K562 (cell line): Measurements from ENCODE around the gene PPARG. TPM values are rescaled to one million over a fixed set of nuclear protein-coding genes. Genes with fewer than 3 reads are reported as not detected.

Experiments used
- ATAC-seq: fragments of 200-7000 bp; cut with Tn5 transposase; 3 replicates; pipeline ENCODE4 v1.9.1; 2020; ENCODE audit warnings: moderate library complexity
- BruUV-seq: library from RNA; stranded (reverse); fragments of 400-500 nt; replicated peaks from 2 replicates; lab custom pipeline; 2021; lab: Mats Ljungman, UMichigan
- CTCF ChIA-PET: fragments of 300-600 bp; formaldehyde crosslinking; extraction: SDS; loops from one replicate; lab custom pipeline; 2021; ENCODE audit warnings: low intra/inter-chr PET ratio; lab: Yijun Ruan, JAX
- POLR2A ChIA-PET: fragments of 300-600, 350-650 bp; sonication (Branson Sonifier 250); formaldehyde crosslinking; extraction: SDS; loops from one replicate; lab custom pipeline; 2021; ENCODE audit warnings: antibody characterized with exemption, inconsistent platforms; lab: Yijun Ruan, JAX
- DNase-seq, 4 experiments: peaks; one replicate each; pipeline versions ENCODE4 v3.0.0 to v3.0.0-alpha.2; 2011 to 2018; ENCODE audit warnings: low spot score in 3 of 4, mixed read lengths in 3 of 4; ENCODE audit errors: extremely low read depth in 1 of 4
- FAIRE-seq: peaks from 2 replicates; lab custom pipeline; 2011; peaks lifted over from hg19 to GRCh38; lab: Jason Lieb, UNC
- H2AFZ ChIP-seq: 2 replicates; pipeline ENCODE4 v1.6.0; 2011; ENCODE audit warnings: low read depth, low read length, control low read depth, inconsistent platforms
- H3K27ac ChIP-seq: fragments of 200-600 bp; 3 replicates; pipeline ENCODE4 v1.8.0; 2011; ENCODE audit warnings: low read depth, mild to moderate bottlenecking, control low read depth, inconsistent platforms, low read length, moderate library complexity, mixed read lengths; ENCODE audit errors: extremely low read depth
- H3K27me3 ChIP-seq, 2 experiments: fragments of 300-600 bp in 1 of 2; 2 replicates in 1 of 2; 3 replicates in 1 of 2; pipeline versions ENCODE4 v1.6.0 to v1.8.0; 2011; ENCODE audit warnings: inconsistent platforms in 2 of 2, low read length in 2 of 2, mild to moderate bottlenecking in 1 of 2, mixed read lengths in 1 of 2, moderate library complexity in 1 of 2; ENCODE audit not compliant: control insufficient read depth in 2 of 2, insufficient read depth in 2 of 2
- H3K36me3 ChIP-seq: fragments of 300-600 bp; 3 replicates; pipeline ENCODE4 v1.8.0; 2011; ENCODE audit warnings: mild to moderate bottlenecking, low read length, inconsistent platforms; ENCODE audit not compliant: control insufficient read depth, insufficient read depth
- H3K4me1 ChIP-seq, 2 experiments: fragments of 200-600 bp in 1 of 2; replicated peaks in 1 of 2; 2 replicates in 1 of 2; 3 replicates in 1 of 2; pipeline versions ENCODE4 v1.5.1 to v1.8.0; 2011; ENCODE audit warnings: inconsistent platforms in 2 of 2, low read length in 2 of 2, mild to moderate bottlenecking in 1 of 2, mixed read lengths in 1 of 2, moderate library complexity in 1 of 2; ENCODE audit not compliant: control insufficient read depth in 2 of 2, insufficient read depth in 2 of 2
- H3K4me2 ChIP-seq: 2 replicates; pipeline ENCODE4 v1.6.1; 2011; ENCODE audit warnings: low read length, control low read depth, inconsistent platforms, mixed read lengths; ENCODE audit not compliant: insufficient read depth
- H3K4me3 ChIP-seq: fragments of 200-600 bp; sonication (generic), shearing (Covaris generic); 2 replicates; pipeline ENCODE4 v1.5.1; 2016; ENCODE audit warnings: control low read depth, inconsistent platforms
- H3K79me2 ChIP-seq: fragments of 200-600 bp; 3 replicates; pipeline ENCODE4 v1.8.0; 2011; ENCODE audit warnings: low read length, inconsistent platforms; ENCODE audit not compliant: control insufficient read depth, insufficient read depth
- H3K9ac ChIP-seq, 2 experiments: 2 replicates each; pipeline versions ENCODE4 v1.6.0 to v1.6.1; 2011; ENCODE audit warnings: low read depth in 2 of 2, low read length in 2 of 2, control low read depth in 1 of 2, inconsistent platforms in 1 of 2, mild to moderate bottlenecking in 1 of 2, mixed read lengths in 1 of 2; ENCODE audit not compliant: insufficient read depth in 1 of 2
- H3K9me1 ChIP-seq: one replicate; pipeline ENCODE4 v1.6.0; 2011; ENCODE audit warnings: inconsistent platforms, mild to moderate bottlenecking, low read length, moderate library complexity; ENCODE audit not compliant: control insufficient read depth, insufficient read depth
- H3K9me3 ChIP-seq: replicated peaks from 2 replicates; pipeline ENCODE4 v1.5.1; 2011; ENCODE audit warnings: low read depth, low read length, inconsistent platforms; ENCODE audit not compliant: control insufficient read depth, insufficient read depth
- H4K20me1 ChIP-seq: replicated peaks from 2 replicates; pipeline ENCODE4 v1.6.1; 2011; ENCODE audit warnings: low read length, inconsistent platforms, mixed read lengths; ENCODE audit not compliant: control insufficient read depth, insufficient read depth
- CBFA2T3 ChIP-seq: fragments of 450-650 bp; IDR thresholded peaks from 2 replicates; pipeline ENCODE4 v1.6.1; 2017
- CBX2 ChIP-seq: fragments of 200-600 bp; sonication (generic); IDR thresholded peaks from one replicate; pipeline ENCODE4 v1.6.1; 2012; ENCODE audit warnings: mild to moderate bottlenecking, low read length, inconsistent platforms; ENCODE audit not compliant: insufficient read depth, poor library complexity, severe bottlenecking
- CREB1 ChIP-seq, 2 experiments: sonication (generic) in 1 of 2; formaldehyde crosslinking in 1 of 2; IDR thresholded peaks; 2 replicates each; pipeline versions ENCODE4 v1.6.1 to v1.8.0; 2012 to 2022; ENCODE audit warnings: inconsistent platforms in 1 of 2, mild to moderate bottlenecking in 1 of 2, missing genetic modification reagents in 1 of 2, moderate library complexity in 1 of 2
- GABPA ChIP-seq: fragments of 200-800 bp; sonication (Bioruptor generic); conservative IDR thresholded peaks from 2 replicates; pipeline ENCODE4 v1.6.1; 2016; ENCODE audit warnings: low read depth, missing genetic modification characterization, missing compliant biosample characterization
- GABPB2 ChIP-seq: fragments of 250-450 bp; sonication (Bioruptor Pico); conservative IDR thresholded peaks from 2 replicates; pipeline ENCODE4 v1.5.1; 2021; ENCODE audit warnings: mild to moderate bottlenecking
- RAD21 ChIP-seq, 2 experiments: fragments of 250-450 bp in 1 of 2; fragments of 450-650 bp in 1 of 2; sonication (Bioruptor Pico) in 1 of 2; formaldehyde crosslinking in 1 of 2; IDR thresholded peaks in 1 of 2; conservative IDR thresholded peaks in 1 of 2; 2 replicates each; pipeline versions ENCODE4 v1.4.0 to v1.8.0; 2020 to 2022; ENCODE audit warnings: mild to moderate bottlenecking in 2 of 2, moderate library complexity in 1 of 2
- RHOXF2B ChIP-seq: fragments of 250-450 bp; sonication (Bioruptor Pico); conservative IDR thresholded peaks from 2 replicates; pipeline ENCODE4 v1.5.1; 2021
- XRCC5 ChIP-seq: fragments of 200-400 bp; formaldehyde crosslinking; IDR thresholded peaks from 2 replicates; pipeline ENCODE4 v1.6.1; 2017; ENCODE audit warnings: low read depth, mild to moderate bottlenecking, low read length
- ZNF134 ChIP-seq: fragments of 250-450 bp; sonication (Bioruptor Pico); conservative IDR thresholded peaks from 2 replicates; pipeline ENCODE4 v1.4.0; 2020
- ZNF586 ChIP-seq: fragments of 450-650 bp; formaldehyde crosslinking; conservative IDR thresholded peaks from 2 replicates; pipeline ENCODE4 v1.4.0; 2020; ENCODE audit warnings: mild to moderate bottlenecking, moderate library complexity
- WGBS: fragments of 100-300 bp; shearing (Covaris generic); methylation state at CpG from one replicate; pipeline ENCODE4 v1.1.6; 2016; ENCODE audit warnings: low coverage, mixed read lengths; ENCODE audit not compliant: insufficient coverage; ENCODE audit errors: missing lambda C conversion rate; 5-methylcytosine and 5-hydroxymethylcytosine counted together
- in situ Hi-C: fragments of 300-500 bp; cut with MboI; formaldehyde crosslinking; loops from 4 replicates; pipeline ENCODE4 v1.15.0; 2018; ENCODE audit warnings: inconsistent platforms, mixed read lengths
- intact Hi-C: fragments of 100-400 bp; cut with micrococcal nuclease; formaldehyde crosslinking; loops from 2 replicates; pipeline ENCODE4 v1.14.2; 2022
- polyA plus RNA-seq, 8 experiments: library from polyadenylated mRNA; depleted of rRNA in 4 of 8; stranded (reverse) in 5 of 8; unstranded in 3 of 8; fragments of >200 nt; fragmentation: Nextera tagmentation in 2 of 8; fragmentation: Illumina TruSeq in 1 of 8; extraction: Ambion mirVana in 2 of 8; extraction: Trizol in 1 of 8; gene quantifications; 2 replicates each; pipeline versions ENCODE4 v1.2.1 to v1.2.3, GENCODE V29; 2011 to 2014; ENCODE audit warnings: inconsistent platforms in 1 of 8, missing spikeins in 1 of 8
- total RNA-seq, 7 experiments: library from RNA; depleted of rRNA in 6 of 7; stranded (reverse); fragments of >200 nt in 6 of 7; fragmentation: Illumina TruSeq in 2 of 7; extraction: Trizol in 2 of 7; gene quantifications; 2 replicates each; pipeline versions ENCODE4 v1.2.1 to v1.2.3, GENCODE V29; 2011 to 2021; ENCODE audit warnings: low replicate concordance in 1 of 7
- TF ChIP-seq, protein P1 (sequence below): sonication (generic); formaldehyde crosslinking; IDR thresholded peaks from 2 replicates; pipeline ENCODE4 v1.8.0; 2022; ENCODE audit warnings: mild to moderate bottlenecking, missing genetic modification reagents
- TF ChIP-seq, protein P2 (sequence below): sonication (generic); formaldehyde crosslinking; IDR thresholded peaks from 2 replicates; pipeline ENCODE4 v1.8.1; 2022; ENCODE audit warnings: missing genetic modification reagents

The PPARG gene
- total and polyA plus RNA-seq, 9 of the 15 experiments (the other 6 are each of a cell fraction or from before 2014, with no cell fraction given): not detected

- Histone ChIP-seq H3K4me1 (no peaks in the 10 kb centered on the region), H3K27me3 (peaks cover 0 to 19% of the 10 kb centered on the region in 2 experiments), H4K20me1 (no peaks in the 10 kb centered on the region), H3K79me2 (no peaks in the 10 kb centered on the region), H3K9me1 (no peaks in the 10 kb centered on the region), H3K4me2 (no peak overlapping the region), H2AFZ (no peak overlapping the region), H3K9ac (no peak overlapping the region), H3K36me3 (no peaks in the 10 kb centered on the region)
- ChIA-PET CTCF (no interaction called here), POLR2A (interaction anchor here (1.8 kb wide), 1 partner anchor 10 kb away, joined by 4 read pairs; no protein-coding TSS in a partner anchor)
- DNase-seq (no peak), ATAC-seq (no peak), FAIRE-seq (no peak)
- intact Hi-C loops: no loop called here
- WGBS: 0% methylated on average over 3 of the region's 3 CpGs
- in situ Hi-C loops: no loop called here
- no peak for TF ChIP-seq RAD21 (CRISPR knock-in tag; conservative IDR thresholded peaks at IDR 0.05 in 1 of 2, IDR thresholded peaks at IDR 0.05 in 1 of 2)
- TF ChIP-seq XRCC5: no peak
- peak; percentile 52 for TF ChIP-seq CBX2
- TF ChIP-seq, all 486 proteins: peak for 1
- Histone ChIP-seq H3K27ac (no peak overlapping the region), H3K9me3 (no peaks in the 10 kb centered on the region), H3K4me3 (no peak overlapping the region)
- BruUV-seq: no TSS peak
Observed at GRCh38 chr3:12267376-12268030, 21.4 kb upstream of the PPARG start.

- Histone ChIP-seq H3K9me1 (no peaks in the 10 kb centered on the region), H4K20me1 (no peaks in the 10 kb centered on the region), H3K27ac (no peak overlapping the region), H3K4me2 (no peak overlapping the region), H3K4me1 (no peaks in the 10 kb centered on the region), H3K9ac (no peak overlapping the region), H3K79me2 (no peaks in the 10 kb centered on the region), H3K9me3 (no peaks in the 10 kb centered on the region), H3K27me3 (peaks cover 0 to 16% of the 10 kb centered on the region in 2 experiments), H2AFZ (no peak overlapping the region), H3K36me3 (no peaks in the 10 kb centered on the region), H3K4me3 (no peak overlapping the region)
- CTCF ChIA-PET: no interaction called here
- BruUV-seq: no TSS peak
- DNase-seq (no peak), FAIRE-seq (no peak), ATAC-seq (no peak)
- POLR2A ChIA-PET: no interaction called here
- in situ Hi-C loops: no loop called here
- intact Hi-C loops: no loop called here
- 2% methylated on average over 3 of the region's 3 CpGs for WGBS
- TF ChIP-seq GABPB2 (CRISPR knock-in tag) (no peak), CREB1 (IDR thresholded peaks at IDR 0.05) (no peak), CREB1 (CRISPR knock-in tag; IDR thresholded peaks at IDR 0.05) (no peak), ZNF134 (CRISPR knock-in tag) (no peak), RHOXF2B (CRISPR knock-in tag) (no peak), ZNF586 (no peak), CBFA2T3 (no peak), GABPA (tag) (no peak)
- TF ChIP-seq, protein P1, sequence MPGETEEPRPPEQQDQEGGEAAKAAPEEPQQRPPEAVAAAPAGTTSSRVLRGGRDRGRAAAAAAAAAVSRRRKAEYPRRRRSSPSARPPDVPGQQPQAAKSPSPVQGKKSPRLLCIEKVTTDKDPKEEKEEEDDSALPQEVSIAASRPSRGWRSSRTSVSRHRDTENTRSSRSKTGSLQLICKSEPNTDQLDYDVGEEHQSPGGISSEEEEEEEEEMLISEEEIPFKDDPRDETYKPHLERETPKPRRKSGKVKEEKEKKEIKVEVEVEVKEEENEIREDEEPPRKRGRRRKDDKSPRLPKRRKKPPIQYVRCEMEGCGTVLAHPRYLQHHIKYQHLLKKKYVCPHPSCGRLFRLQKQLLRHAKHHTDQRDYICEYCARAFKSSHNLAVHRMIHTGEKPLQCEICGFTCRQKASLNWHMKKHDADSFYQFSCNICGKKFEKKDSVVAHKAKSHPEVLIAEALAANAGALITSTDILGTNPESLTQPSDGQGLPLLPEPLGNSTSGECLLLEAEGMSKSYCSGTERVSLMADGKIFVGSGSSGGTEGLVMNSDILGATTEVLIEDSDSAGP (CRISPR knock-in tag): no peak
- TF ChIP-seq, protein P2, sequence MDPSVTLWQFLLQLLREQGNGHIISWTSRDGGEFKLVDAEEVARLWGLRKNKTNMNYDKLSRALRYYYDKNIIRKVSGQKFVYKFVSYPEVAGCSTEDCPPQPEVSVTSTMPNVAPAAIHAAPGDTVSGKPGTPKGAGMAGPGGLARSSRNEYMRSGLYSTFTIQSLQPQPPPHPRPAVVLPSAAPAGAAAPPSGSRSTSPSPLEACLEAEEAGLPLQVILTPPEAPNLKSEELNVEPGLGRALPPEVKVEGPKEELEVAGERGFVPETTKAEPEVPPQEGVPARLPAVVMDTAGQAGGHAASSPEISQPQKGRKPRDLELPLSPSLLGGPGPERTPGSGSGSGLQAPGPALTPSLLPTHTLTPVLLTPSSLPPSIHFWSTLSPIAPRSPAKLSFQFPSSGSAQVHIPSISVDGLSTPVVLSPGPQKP (CRISPR knock-in tag): no peak
Observed at GRCh38 chr3:12268049-12268735, 20.7 kb upstream of the PPARG start.
